GM23248 (cell line): ENCODE results near the gene CALML3. TPM values are rescaled to one million over a fixed set of nuclear protein-coding genes. Genes with fewer than 3 reads are reported as not detected.

Experiments
- DNase-seq: peaks from one replicate; pipeline ENCODE4 v3.0.0-alpha.2; 2015
- H2AFZ ChIP-seq: fragments of 200-600 bp; sonication (generic); 2 replicates; pipeline ENCODE4 v1.6.1; 2016; ENCODE audit warnings: antibody characterized with exemption
- H3F3A ChIP-seq: fragments of 200-600 bp; sonication (generic); 2 replicates; pipeline ENCODE4 v1.6.1; 2016; ENCODE audit warnings: mild to moderate bottlenecking, antibody characterized with exemption, mixed run types; ENCODE audit not compliant: insufficient read depth
- H3K27ac ChIP-seq: fragments of 200-600 bp; sonication (generic); 2 replicates; pipeline ENCODE4 v1.5.1; 2016; ENCODE audit warnings: mild to moderate bottlenecking
- H3K27me3 ChIP-seq: fragments of 200-600 bp; sonication (generic); replicated peaks from 2 replicates; pipeline ENCODE4 v1.6.1; 2016; ENCODE audit warnings: mild to moderate bottlenecking; ENCODE audit not compliant: insufficient read depth
- H3K36me3 ChIP-seq: fragments of 200-600 bp; sonication (generic); 2 replicates; pipeline ENCODE4 v1.6.1; 2016; ENCODE audit warnings: low read depth, mild to moderate bottlenecking
- H3K4me1 ChIP-seq: fragments of 200-600 bp; sonication (generic); 2 replicates; pipeline ENCODE4 v1.6.1; 2016; ENCODE audit warnings: mild to moderate bottlenecking; ENCODE audit not compliant: insufficient read depth
- H3K4me2 ChIP-seq: fragments of 200-600 bp; sonication (generic); one replicate; pipeline ENCODE4 v1.6.1; 2016; ENCODE audit warnings: mild to moderate bottlenecking; ENCODE audit not compliant: unreplicated experiment
- H3K4me3 ChIP-seq: fragments of 200-600 bp; sonication (generic); 2 replicates; pipeline ENCODE4 v1.5.1; 2016; ENCODE audit warnings: mild to moderate bottlenecking
- H3K79me2 ChIP-seq: fragments of 200-600 bp; sonication (generic); 2 replicates; pipeline ENCODE4 v1.6.1; 2016; ENCODE audit warnings: mild to moderate bottlenecking; ENCODE audit not compliant: insufficient read depth
- H3K9ac ChIP-seq: fragments of 200-600 bp; sonication (generic); 2 replicates; pipeline ENCODE4 v1.6.1; 2016; ENCODE audit warnings: mild to moderate bottlenecking
- H3K9me2 ChIP-seq: fragments of 200-600 bp; sonication (generic); 2 replicates; pipeline ENCODE4 v1.6.1; 2016; ENCODE audit warnings: mixed run types, mild to moderate bottlenecking, moderate library complexity; ENCODE audit not compliant: insufficient read depth
- H3K9me3 ChIP-seq: fragments of 200-600 bp; sonication (generic); one replicate; pipeline ENCODE4 v1.6.1; 2017; ENCODE audit warnings: low read depth
- H4K20me1 ChIP-seq: fragments of 200-600 bp; sonication (generic); 2 replicates; pipeline ENCODE4 v1.6.0; 2016; ENCODE audit not compliant: insufficient read depth
- EZH2 ChIP-seq: fragments of 200-600 bp; sonication (generic); IDR thresholded peaks from 2 replicates; pipeline ENCODE4 v1.6.1; 2018; ENCODE audit warnings: antibody characterized with exemption, mild to moderate bottlenecking; ENCODE audit not compliant: insufficient read depth, poor library complexity, severe bottlenecking
- EZH2phosphoT487 ChIP-seq: fragments of 200-600 bp; sonication (generic); IDR thresholded peaks from 2 replicates; pipeline ENCODE4 v1.6.1; 2018; ENCODE audit warnings: antibody characterized with exemption, moderate library complexity, mild to moderate bottlenecking, low read depth; ENCODE audit not compliant: insufficient read depth
- WGBS, 2 experiments: methylation state at CpG; one replicate each; pipeline ENCODE4 v1.1.6; 2015 to 2017; ENCODE audit warnings: low lambda C conversion rate in 2 of 2, low coverage in 1 of 2; ENCODE audit errors: missing lambda C conversion rate in 2 of 2; 5-methylcytosine and 5-hydroxymethylcytosine counted together
- in situ Hi-C: fragments of 300-500 bp; cut with MboI; formaldehyde crosslinking; loops from 2 replicates; pipeline ENCODE4 v1.15.0; 2020
- polyA plus RNA-seq: library from polyadenylated mRNA; unstranded; fragments of >200 nt; fragmentation: Nextera tagmentation; extraction: Ambion mirVana; gene quantifications from 2 replicates; pipeline ENCODE4 v1.2.1, GENCODE V29; 2016
- total RNA-seq: library from RNA; depleted of rRNA; stranded (reverse); fragments of >200 nt; shearing (Covaris generic); gene quantifications from 2 replicates; pipeline ENCODE4 v1.2.3, GENCODE V29; 2014

CALML3 gene
- total and polyA plus RNA-seq, 2 experiments from 2014 or later, result not detected

DNA sequence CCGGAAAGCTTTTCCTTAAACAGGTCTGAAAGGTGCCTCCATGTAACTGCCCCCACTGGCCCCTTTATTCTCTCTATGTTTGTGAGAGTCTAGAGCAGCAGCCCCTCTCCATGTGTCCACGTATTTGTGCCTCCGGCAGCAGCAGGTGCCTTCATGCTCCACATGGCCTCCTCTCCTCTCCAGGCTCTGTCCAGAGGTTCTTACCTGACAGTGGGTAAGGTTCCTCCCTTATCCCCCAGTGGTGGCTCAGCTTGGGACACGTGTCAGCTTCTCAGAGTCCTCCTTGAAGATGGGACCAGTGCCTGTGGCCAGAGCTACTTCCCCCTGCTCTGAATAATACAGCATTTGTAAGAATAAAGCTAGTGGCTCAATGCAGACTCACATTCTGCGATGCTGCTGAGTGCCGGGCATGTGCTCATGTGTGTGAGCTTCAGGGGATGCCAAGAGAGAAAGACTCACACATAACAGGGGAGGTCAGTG, 7.9 kb downstream of the CALML3 start:
- DNase-seq, result peak; percentile 55
- Histone ChIP-seq H4K20me1 (no peaks in the 10 kb centered on the region), H3K9me3 (no peaks in the 10 kb centered on the region), H3F3A (0 out of 2 replicates have a peak, but pooled peaks cover 8% of the 10 kb centered on the region), H3K4me3 (no peak overlapping the region), H3K79me2 (no peaks in the 10 kb centered on the region), H3K9me2 (no peaks in the 10 kb centered on the region), H3K36me3 (no peaks in the 10 kb centered on the region), H3K4me1 (peaks cover 4% of the 10 kb centered on the region; the same call in 1 of the 2 replicates), H3K9ac (no peak overlapping the region), H3K27ac (no peak overlapping the region), H3K27me3 (no peaks in the 10 kb centered on the region), H2AFZ (no peak overlapping the region), H3K4me2 (no peak overlapping the region)
- TF ChIP-seq EZH2phosphoT487 (no peak), EZH2 (no peak)
- in situ Hi-C loops, result no loop called here
- WGBS, 2 experiments, result 62 to 66% methylated on average over 6 of the region's 6 CpGs

DNA sequence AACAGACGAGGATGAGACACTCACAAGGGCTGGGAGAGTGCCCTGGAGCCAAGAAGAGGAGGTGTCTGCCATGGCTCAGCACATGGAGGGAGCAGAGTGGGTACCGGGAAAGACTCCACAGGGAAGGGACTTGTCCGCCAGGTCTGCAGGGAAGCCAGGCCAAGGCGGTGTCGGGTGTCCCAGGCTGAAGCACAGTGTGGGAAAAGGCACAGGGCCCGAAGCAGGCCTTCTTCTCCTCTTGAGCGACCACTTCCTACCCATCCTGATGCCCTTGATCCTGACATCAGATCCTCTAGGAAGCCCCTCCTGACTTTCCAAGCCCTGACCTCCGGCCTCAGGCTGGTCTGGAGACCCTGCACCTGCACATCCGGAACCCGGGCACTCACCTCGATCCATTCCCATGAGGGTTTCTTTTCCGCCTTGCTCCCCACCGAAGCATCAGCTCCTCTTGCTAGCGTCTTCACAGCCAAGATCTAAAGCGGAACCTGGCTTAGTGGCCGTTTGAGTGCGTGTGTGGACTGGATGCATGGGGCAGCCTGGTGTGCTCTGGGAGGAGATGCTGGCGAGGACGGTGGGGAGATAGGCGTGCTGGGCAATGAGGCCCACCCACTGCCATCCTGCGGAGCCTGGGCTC, 8.5 kb downstream of the CALML3 start:
- DNase-seq, result no peak
- TF ChIP-seq EZH2phosphoT487, result no peak
- no peak for TF ChIP-seq EZH2
- Histone ChIP-seq H3K4me1 (peaks cover 4% of the 10 kb centered on the region; the same call in 1 of the 2 replicates), H3K27me3 (no peaks in the 10 kb centered on the region), H2AFZ (no peak overlapping the region), H4K20me1 (no peaks in the 10 kb centered on the region), H3K4me2 (no peak overlapping the region), H3K9ac (no peak overlapping the region), H3F3A (0 out of 2 replicates have a peak, but pooled peaks cover 8% of the 10 kb centered on the region), H3K36me3 (no peaks in the 10 kb centered on the region), H3K9me2 (no peaks in the 10 kb centered on the region), H3K4me3 (no peak overlapping the region), H3K79me2 (no peaks in the 10 kb centered on the region), H3K9me3 (no peaks in the 10 kb centered on the region), H3K27ac (no peak overlapping the region)
- in situ Hi-C loops, result no loop called here
- 77 to 81% methylated on average over 21 of the region's 21 CpGs for WGBS, 2 experiments

DNA sequence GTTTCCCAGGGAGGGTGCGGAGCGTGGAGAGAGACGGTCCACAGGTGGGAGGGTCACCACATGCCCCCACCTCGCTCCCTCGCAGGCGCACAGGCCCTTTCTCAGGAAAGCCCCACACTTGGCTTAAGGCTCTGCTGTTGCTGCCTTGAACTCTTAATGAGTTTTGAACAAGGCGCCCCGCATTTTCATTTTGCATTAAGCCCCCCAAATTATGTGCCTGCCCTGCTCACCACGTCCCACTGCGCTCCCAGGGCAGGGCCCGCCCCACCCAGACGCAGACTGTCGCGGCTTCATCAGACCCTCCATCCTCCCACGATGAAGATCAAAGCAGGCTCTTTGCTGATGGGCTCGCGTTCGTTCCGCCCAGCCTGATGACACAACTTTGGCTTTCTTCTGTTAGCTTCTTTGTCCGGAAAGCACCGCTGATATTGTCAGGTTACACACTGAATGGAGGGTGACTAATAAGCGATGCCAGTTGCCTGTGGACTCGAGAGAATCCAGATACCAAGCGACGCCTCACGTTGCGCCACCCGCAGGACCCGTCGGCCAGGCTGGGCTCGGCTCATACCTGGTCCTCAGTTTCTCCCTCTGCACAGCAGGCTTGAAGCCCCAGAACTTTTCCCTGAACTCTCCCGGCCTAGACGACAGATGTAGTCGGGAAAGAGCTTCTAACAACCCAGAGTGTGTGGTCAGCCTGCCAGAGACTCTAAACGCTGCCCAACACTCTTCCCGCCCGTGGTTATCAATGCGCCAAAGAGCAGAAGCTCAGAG, 9.5 kb downstream of the CALML3 start:
- in situ Hi-C loops, result no loop called here
- Histone ChIP-seq H3K9me3 (no peaks in the 10 kb centered on the region), H3K27me3 (no peaks in the 10 kb centered on the region), H3K4me2 (no peak overlapping the region), H3K36me3 (no peaks in the 10 kb centered on the region), H3K9ac (no peak overlapping the region), H3K4me1 (peaks cover 8% of the 10 kb centered on the region), H4K20me1 (no peaks in the 10 kb centered on the region), H3K27ac (no peak overlapping the region), H3K9me2 (no peaks in the 10 kb centered on the region), H3K4me3 (no peak overlapping the region), H3F3A (0 out of 2 replicates have a peak, but pooled peaks cover 8% of the 10 kb centered on the region), H3K79me2 (no peaks in the 10 kb centered on the region), H2AFZ (no peak overlapping the region)
- 88 to 89% methylated on average over 38 of the region's 38 CpGs for WGBS, 2 experiments
- DNase-seq, result no peak
- no peak for TF ChIP-seq EZH2phosphoT487
- no peak for TF ChIP-seq EZH2

DNA sequence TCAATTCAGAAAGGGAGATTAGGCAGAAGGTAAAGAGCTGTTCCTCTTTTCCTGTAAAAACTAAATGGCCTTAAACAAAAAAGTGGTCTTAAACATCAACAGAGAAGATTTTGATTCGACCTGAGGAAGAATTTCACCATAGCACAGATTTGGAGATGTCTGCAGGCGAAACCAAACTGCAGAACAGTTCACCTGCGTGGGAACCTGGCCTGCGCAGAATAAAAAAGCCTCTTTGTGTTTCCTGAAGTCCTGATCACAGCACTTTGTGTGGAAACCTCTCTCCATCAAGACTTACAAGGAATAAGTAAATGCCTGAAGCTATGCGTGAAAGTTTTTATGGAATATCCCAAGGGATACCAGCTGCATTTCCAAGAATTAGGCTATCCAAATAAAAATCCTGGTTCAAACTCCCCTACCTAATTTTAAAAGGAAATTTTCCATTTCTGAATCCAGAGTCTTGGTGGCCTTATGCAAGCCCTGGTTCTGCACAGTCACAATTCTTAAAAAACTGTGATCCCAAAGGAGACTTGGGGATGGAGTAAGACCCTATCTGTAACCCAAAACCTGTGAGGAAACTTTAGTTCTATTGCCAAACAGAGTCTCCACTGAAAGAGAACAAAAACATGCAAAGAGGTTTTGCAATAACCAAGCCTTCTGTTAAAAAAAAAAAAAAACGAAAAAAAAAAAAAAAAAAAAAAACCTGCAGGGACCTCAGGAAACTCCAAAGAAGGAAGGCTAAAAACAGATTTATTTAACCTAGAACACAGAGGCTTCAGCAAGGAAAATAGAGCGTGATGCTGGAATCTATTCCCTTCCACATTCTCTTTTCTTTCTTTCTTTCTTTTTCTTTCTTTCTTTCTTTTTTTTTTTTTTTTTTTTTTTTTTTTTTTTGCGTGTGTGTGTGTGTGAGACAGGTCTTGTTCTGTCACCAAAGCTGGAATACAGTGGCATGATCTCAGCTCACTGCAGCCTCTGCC, 10.4 kb downstream of the CALML3 start:
- Histone ChIP-seq H3K36me3 (no peaks in the 10 kb centered on the region), H3K9me2 (no peaks in the 10 kb centered on the region), H2AFZ (no peak overlapping the region), H3K4me2 (no peak overlapping the region), H3K27me3 (no peaks in the 10 kb centered on the region), H3K4me1 (peaks cover 8% of the 10 kb centered on the region), H3K27ac (no peak overlapping the region), H3K9ac (no peak overlapping the region), H3K9me3 (no peaks in the 10 kb centered on the region), H4K20me1 (no peaks in the 10 kb centered on the region), H3K4me3 (no peak overlapping the region), H3F3A (0 out of 2 replicates have a peak, but pooled peaks cover 8% of the 10 kb centered on the region), H3K79me2 (no peaks in the 10 kb centered on the region)
- in situ Hi-C loops, result no loop called here
- DNase-seq, result peak; percentile 77
- TF ChIP-seq EZH2phosphoT487, result no peak
- TF ChIP-seq EZH2, result no peak
- 64 to 65% methylated on average over 7 to 8 of the region's 8 CpGs for WGBS, 2 experiments
